Measurements from ENCODE around the gene LTBP1. TPM values are rescaled to one million over a fixed set of nuclear protein-coding genes. Genes with fewer than 3 reads are reported as not detected.
A peak's percentile ranks its signal among the peaks of the same experiment; 100 is the strongest.

LTBP1 gene
- total RNA-seq, 4 donors from 2014 or later = 15.8 to 56.7 (median 28.3) TPM

GRCh38 chr2:33395034-33395433 is 448.3 kb downstream of the LTBP1 start:
- WGBS, 2 donors (ENCODE audit: low coverage in 1 of 2) = 85 to 88% methylated on average over 3 of the region's 3 CpGs
- Histone ChIP-seq H3K36me3 (no peaks in the 10 kb centered on the region), H3K9me3 (no peaks in the 10 kb centered on the region), H3K27me3 (no peaks in the 10 kb centered on the region), H3K4me1 (no peaks in the 10 kb centered on the region), H3K4me3 (no peak overlapping the region), H3K27ac (no peak overlapping the region)
- in situ Hi-C loops (cut with MboI; ENCODE audit: low pct_ligation_motif_present in 1 of 4, low pct_unique_long_range_greater_than_20kb in 1 of 4, low sequenced_read_pairs in 3 of 4) = loop anchor here in 3 of 4 donors (25.0 kb wide), 2 partner anchors 608 to 633 kb away; no protein-coding TSS in a partner anchor
- intact Hi-C loops (cut with DNase I; ENCODE audit: low total_unique reads) = no loop called here
- TF ChIP-seq EP300 (IDR thresholded peaks at IDR 0.05; ENCODE audit: low read depth) (no peak), CTCF (IDR thresholded peaks at IDR 0.05) (no peak), POLR2AphosphoS5 (IDR thresholded peaks at IDR 0.05) (no peak), POLR2A (IDR thresholded peaks at IDR 0.05) (no peak)
- DNase-seq = no peak

- Histone ChIP-seq H3K4me3 (no peak overlapping the region), H3K27me3 (no peaks in the 10 kb centered on the region), H3K9me3 (no peaks in the 10 kb centered on the region), H3K27ac (no peak overlapping the region), H3K4me1 (no peaks in the 10 kb centered on the region), H3K36me3 (no peaks in the 10 kb centered on the region)
- intact Hi-C loops (cut with DNase I; ENCODE audit: low total_unique reads) (no loop called here), in situ Hi-C loops (cut with MboI; ENCODE audit: low pct_ligation_motif_present in 1 of 4, low pct_unique_long_range_greater_than_20kb in 1 of 4, low sequenced_read_pairs in 3 of 4) (loop anchor here in 3 of 4 donors (25.0 kb wide), 2 partner anchors 608 to 633 kb away; no protein-coding TSS in a partner anchor)
- DNase-seq = peak; percentile 57
- no peak for TF ChIP-seq EP300 (IDR thresholded peaks at IDR 0.05; ENCODE audit: low read depth)
- TF ChIP-seq CTCF (IDR thresholded peaks at IDR 0.05) = peak; percentile 39 to 57 (median 51)
- TF ChIP-seq POLR2A (IDR thresholded peaks at IDR 0.05) = no peak
- TF ChIP-seq POLR2AphosphoS5 (IDR thresholded peaks at IDR 0.05) = no peak
Measured at GRCh38 chr2:33395655-33396249, 449.0 kb downstream of the LTBP1 start.

- Histone ChIP-seq H3K4me3 (no peak overlapping the region), H3K27me3 (no peaks in the 10 kb centered on the region), H3K27ac (no peak overlapping the region), H3K9me3 (no peaks in the 10 kb centered on the region), H3K4me1 (no peaks in the 10 kb centered on the region), H3K36me3 (no peaks in the 10 kb centered on the region)
- WGBS, 2 donors (ENCODE audit: low coverage in 1 of 2) = 90 to 95% methylated on average over 2 to 5 of the region's 5 CpGs
- no peak for DNase-seq
- TF ChIP-seq POLR2A (IDR thresholded peaks at IDR 0.05) (no peak), CTCF (IDR thresholded peaks at IDR 0.05) (no peak), EP300 (IDR thresholded peaks at IDR 0.05; ENCODE audit: low read depth) (no peak), POLR2AphosphoS5 (IDR thresholded peaks at IDR 0.05) (no peak)
- intact Hi-C loops (cut with DNase I; ENCODE audit: low total_unique reads) = no loop called here
- in situ Hi-C loops (cut with MboI; ENCODE audit: low pct_ligation_motif_present in 1 of 4, low pct_unique_long_range_greater_than_20kb in 1 of 4, low sequenced_read_pairs in 3 of 4) = no loop called here
Measured at GRCh38 chr2:33404321-33404720, 457.6 kb downstream of the LTBP1 start.

- no peaks in the 10 kb centered on the region for H3K4me1 ChIP-seq
- no peaks in the 10 kb centered on the region for H3K9me3 ChIP-seq
- no peaks in the 10 kb centered on the region for H3K27me3 ChIP-seq
- WGBS, 2 donors (ENCODE audit: low coverage in 1 of 2) = 48 to 76% methylated on average over 2 of the region's 2 CpGs
- no peak for DNase-seq
- in situ Hi-C loops (cut with MboI; ENCODE audit: low pct_ligation_motif_present in 1 of 4, low pct_unique_long_range_greater_than_20kb in 1 of 4, low sequenced_read_pairs in 3 of 4) = no loop called here
- H3K27ac ChIP-seq = no peak overlapping the region
- no peak overlapping the region for H3K4me3 ChIP-seq
- no peaks in the 10 kb centered on the region for H3K36me3 ChIP-seq
- intact Hi-C loops (cut with DNase I; ENCODE audit: low total_unique reads) = no loop called here
- TF ChIP-seq POLR2A (IDR thresholded peaks at IDR 0.05) (no peak), EP300 (IDR thresholded peaks at IDR 0.05; ENCODE audit: low read depth) (no peak), CTCF (IDR thresholded peaks at IDR 0.05) (no peak), POLR2AphosphoS5 (IDR thresholded peaks at IDR 0.05) (no peak)
Measured at GRCh38 chr2:33406622-33407021, 459.9 kb downstream of the LTBP1 start.

All from transverse colon (tissue), 4 donors.